ENCODE measurements around the gene MYRF.

The MYRF gene

GRCh38 chr11:61814247-61814957, 62.0 kb downstream of the MYRF start:
- Histone ChIP-seq H3K4me1 (peaks cover 0 to 11% (median 5%) of the 10 kb centered on the region in 4 donors), H3K9me3 (no peaks in the 10 kb centered on the region), H3K4me3 (peak overlapping the region; percentile 70 to 77), H3K27me3 (no peaks in the 10 kb centered on the region), H3K36me3 (peaks cover 32 to 37% (median 37%) of the 10 kb centered on the region in 3 donors), H3K27ac (peak overlapping the region; percentile 99)
- intact Hi-C loops (cut with DNase I; ENCODE audit: low total_unique reads) = no loop called here
- no peak for TF ChIP-seq CTCF (IDR thresholded peaks at IDR 0.05)
- DNase-seq = peak; percentile 57 to 76

GRCh38 chr11:61814958-61815789, 62.7 kb downstream of the MYRF start:
- DNase-seq = peak; percentile 95 to 99
- intact Hi-C loops (cut with DNase I; ENCODE audit: low total_unique reads) = no loop called here
- H3K27ac ChIP-seq = peak overlapping the region; percentile 99
- peak overlapping the region; percentile 70 to 77 for H3K4me3 ChIP-seq
- H3K36me3 ChIP-seq = peaks cover 25 to 31% (median 29%) of the 10 kb centered on the region in 3 donors
- no peaks in the 10 kb centered on the region for H3K27me3 ChIP-seq
- H3K9me3 ChIP-seq = no peaks in the 10 kb centered on the region
- peak in 1 of 2 experiments; percentile 17 for TF ChIP-seq CTCF (IDR thresholded peaks at IDR 0.05)
- H3K4me1 ChIP-seq = peaks cover 0 to 11% (median 5%) of the 10 kb centered on the region in 4 donors

- Histone ChIP-seq H3K4me3 (peak overlapping the region; percentile 70 to 77), H3K9me3 (no peaks in the 10 kb centered on the region), H3K27ac (peak overlapping the region; percentile 99), H3K36me3 (peaks cover 17 to 22% (median 21%) of the 10 kb centered on the region in 3 donors), H3K27me3 (no peaks in the 10 kb centered on the region), H3K4me1 (peaks cover 0 to 17% (median 9%) of the 10 kb centered on the region in 4 donors)
- no peak for TF ChIP-seq CTCF (IDR thresholded peaks at IDR 0.05)
- peak; percentile 67 to 89 for DNase-seq
- intact Hi-C loops (cut with DNase I; ENCODE audit: low total_unique reads) = no loop called here
These were observed 63.6 kb downstream of the MYRF start for GRCh38 chr11:61815790-61816735.

- Histone ChIP-seq H3K27ac (peak within 1 kb of the TSS; percentile 99), H3K27me3 (no peaks in the 10 kb centered on the region), H3K4me3 (peak within 1 kb of the TSS; percentile 70 to 77), H3K4me1 (peaks cover 0 to 17% (median 11%) of the 10 kb centered on the region in 4 donors), H3K9me3 (no peaks in the 10 kb centered on the region), H3K36me3 (peaks cover 8 to 13% (median 12%) of the 10 kb centered on the region in 3 donors)
- intact Hi-C loops (cut with DNase I; ENCODE audit: low total_unique reads) = no loop called here
- peak; percentile 88 to 98 for DNase-seq
- peak; percentile 47 to 54 for TF ChIP-seq CTCF (IDR thresholded peaks at IDR 0.05)
These were observed 64.5 kb downstream of the MYRF start, which contains the start of gene FADS1 for GRCh38 chr11:61816736-61817455. TSS of gene FADS1 (minus strand) at chr11:61817003. CDS start at chr11:61816929, 74 bp downstream.

All from tibial artery (tissue), 4 donors.